ENCODE measurements around the gene LYRM2. TPM values are rescaled to one million over a fixed set of nuclear protein-coding genes. Genes with fewer than 3 reads are reported as not detected.

The LYRM2 gene
- total RNA-seq, 4 donors from 2014 or later, result 12.0 to 20.1 (median 13.6) TPM

DNA sequence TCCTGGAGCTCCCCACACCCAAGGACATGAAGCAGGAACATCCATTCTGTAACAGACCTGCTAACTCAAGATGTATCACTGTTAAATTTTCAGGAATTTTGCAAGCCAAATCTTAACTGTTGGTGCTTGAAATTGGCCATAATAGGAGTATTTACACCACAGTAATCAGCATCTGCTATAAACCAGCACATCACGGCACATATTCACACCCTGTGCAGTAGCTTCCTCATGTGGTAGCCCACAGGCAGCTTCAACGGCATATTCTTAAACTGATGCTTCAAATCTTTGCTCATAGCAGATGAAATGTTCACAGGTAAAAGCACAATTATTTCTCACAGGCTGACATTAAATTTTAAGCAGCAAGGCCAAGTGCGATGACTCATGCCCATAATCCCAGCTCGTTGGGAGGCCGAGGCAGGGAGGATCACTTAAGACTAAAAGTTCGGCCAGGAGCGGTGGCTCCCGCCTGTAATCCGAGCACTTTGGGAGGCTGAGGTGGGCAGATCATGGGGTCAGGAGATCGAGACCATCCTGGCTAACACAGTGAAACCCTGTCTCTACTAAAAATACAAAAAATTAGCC is 43.5 kb upstream of the LYRM2 start:
- H3K27ac ChIP-seq, result no peak overlapping the region
- H3K36me3 ChIP-seq, result peaks cover 4 to 98% (median 7%) of the 10 kb centered on the region in 3 donors
- DNase-seq (ENCODE audit: low spot score in 2 of 2), result no peak
- H3K27me3 ChIP-seq, result no peaks in the 10 kb centered on the region
- H3K4me1 ChIP-seq, result no peaks in the 10 kb centered on the region
- TF ChIP-seq, protein P1, sequence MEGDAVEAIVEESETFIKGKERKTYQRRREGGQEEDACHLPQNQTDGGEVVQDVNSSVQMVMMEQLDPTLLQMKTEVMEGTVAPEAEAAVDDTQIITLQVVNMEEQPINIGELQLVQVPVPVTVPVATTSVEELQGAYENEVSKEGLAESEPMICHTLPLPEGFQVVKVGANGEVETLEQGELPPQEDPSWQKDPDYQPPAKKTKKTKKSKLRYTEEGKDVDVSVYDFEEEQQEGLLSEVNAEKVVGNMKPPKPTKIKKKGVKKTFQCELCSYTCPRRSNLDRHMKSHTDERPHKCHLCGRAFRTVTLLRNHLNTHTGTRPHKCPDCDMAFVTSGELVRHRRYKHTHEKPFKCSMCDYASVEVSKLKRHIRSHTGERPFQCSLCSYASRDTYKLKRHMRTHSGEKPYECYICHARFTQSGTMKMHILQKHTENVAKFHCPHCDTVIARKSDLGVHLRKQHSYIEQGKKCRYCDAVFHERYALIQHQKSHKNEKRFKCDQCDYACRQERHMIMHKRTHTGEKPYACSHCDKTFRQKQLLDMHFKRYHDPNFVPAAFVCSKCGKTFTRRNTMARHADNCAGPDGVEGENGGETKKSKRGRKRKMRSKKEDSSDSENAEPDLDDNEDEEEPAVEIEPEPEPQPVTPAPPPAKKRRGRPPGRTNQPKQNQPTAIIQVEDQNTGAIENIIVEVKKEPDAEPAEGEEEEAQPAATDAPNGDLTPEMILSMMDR (IDR thresholded peaks at IDR 0.05), result no peak
- TF ChIP-seq EP300 (IDR thresholded peaks at IDR 0.05) (no peak), POLR2A (IDR thresholded peaks at IDR 0.05) (no peak)
- H3K4me3 ChIP-seq, result no peak overlapping the region
- H3K9me3 ChIP-seq, result no peaks in the 10 kb centered on the region
- 88 to 96% methylated on average over 10 of the region's 10 CpGs for WGBS, 2 donors

DNA sequence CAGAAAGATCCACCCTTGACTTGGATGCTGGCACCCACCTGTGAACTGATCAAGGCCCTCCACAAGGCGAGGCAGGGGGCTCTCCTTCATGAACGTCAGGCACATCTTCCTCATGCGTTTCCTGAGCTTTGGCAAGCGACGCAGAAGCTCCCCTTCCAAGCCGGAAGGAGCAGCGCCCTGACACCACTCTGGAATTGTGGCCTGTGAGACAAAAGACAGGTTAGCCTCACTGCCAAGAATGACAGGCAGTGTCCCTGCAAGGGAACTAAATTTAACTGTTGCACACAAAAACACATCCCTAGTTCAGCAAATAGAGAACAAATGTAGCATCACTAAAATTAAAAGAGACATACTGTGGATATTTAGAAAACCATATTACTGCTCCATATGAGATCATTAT is 42.0 kb upstream of the LYRM2 start:
- no peak for TF ChIP-seq POLR2A (IDR thresholded peaks at IDR 0.05)
- TF ChIP-seq, protein P1 (IDR thresholded peaks at IDR 0.05), result no peak
- no peak for TF ChIP-seq EP300 (IDR thresholded peaks at IDR 0.05)
- peaks cover 7 to 98% (median 14%) of the 10 kb centered on the region in 3 donors for H3K36me3 ChIP-seq
- 84 to 89% methylated on average over 7 of the region's 7 CpGs for WGBS, 2 donors
- no peak overlapping the region for H3K27ac ChIP-seq
- H3K27me3 ChIP-seq, result no peaks in the 10 kb centered on the region
- no peaks in the 10 kb centered on the region for H3K4me1 ChIP-seq
- no peak overlapping the region for H3K4me3 ChIP-seq
- H3K9me3 ChIP-seq, result no peaks in the 10 kb centered on the region
- DNase-seq (ENCODE audit: low spot score in 2 of 2), result no peak

DNA sequence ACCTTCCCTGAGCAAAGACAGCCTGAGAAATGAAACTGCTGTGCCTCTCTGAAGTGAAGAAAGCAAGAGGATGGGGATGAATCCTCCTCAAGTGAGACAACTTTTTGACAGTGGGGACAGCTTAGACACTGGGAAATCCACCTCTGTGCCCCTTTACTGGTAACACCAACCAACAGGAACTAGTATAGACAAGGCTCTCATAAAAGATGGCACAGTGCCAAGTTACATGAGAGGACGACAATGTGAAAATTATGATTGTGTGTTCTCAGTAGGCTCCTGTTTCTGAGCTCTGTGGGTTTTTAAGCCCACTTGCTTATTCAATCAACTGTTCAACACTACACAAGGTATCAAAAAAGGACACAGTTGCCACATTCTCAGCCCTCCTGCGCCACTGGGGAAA is 41.6 kb upstream of the LYRM2 start:
- DNase-seq (ENCODE audit: low spot score in 2 of 2), result no peak
- Histone ChIP-seq H3K9me3 (no peaks in the 10 kb centered on the region), H3K4me3 (no peak overlapping the region), H3K27me3 (no peaks in the 10 kb centered on the region), H3K27ac (no peak overlapping the region), H3K36me3 (peaks cover 7 to 98% (median 18%) of the 10 kb centered on the region in 3 donors), H3K4me1 (no peaks in the 10 kb centered on the region)
- TF ChIP-seq, protein P1 (IDR thresholded peaks at IDR 0.05), result no peak
- TF ChIP-seq POLR2A (IDR thresholded peaks at IDR 0.05) (no peak), EP300 (IDR thresholded peaks at IDR 0.05) (no peak)
- 74 to 82% methylated on average over 2 of the region's 2 CpGs for WGBS, 2 donors

DNA sequence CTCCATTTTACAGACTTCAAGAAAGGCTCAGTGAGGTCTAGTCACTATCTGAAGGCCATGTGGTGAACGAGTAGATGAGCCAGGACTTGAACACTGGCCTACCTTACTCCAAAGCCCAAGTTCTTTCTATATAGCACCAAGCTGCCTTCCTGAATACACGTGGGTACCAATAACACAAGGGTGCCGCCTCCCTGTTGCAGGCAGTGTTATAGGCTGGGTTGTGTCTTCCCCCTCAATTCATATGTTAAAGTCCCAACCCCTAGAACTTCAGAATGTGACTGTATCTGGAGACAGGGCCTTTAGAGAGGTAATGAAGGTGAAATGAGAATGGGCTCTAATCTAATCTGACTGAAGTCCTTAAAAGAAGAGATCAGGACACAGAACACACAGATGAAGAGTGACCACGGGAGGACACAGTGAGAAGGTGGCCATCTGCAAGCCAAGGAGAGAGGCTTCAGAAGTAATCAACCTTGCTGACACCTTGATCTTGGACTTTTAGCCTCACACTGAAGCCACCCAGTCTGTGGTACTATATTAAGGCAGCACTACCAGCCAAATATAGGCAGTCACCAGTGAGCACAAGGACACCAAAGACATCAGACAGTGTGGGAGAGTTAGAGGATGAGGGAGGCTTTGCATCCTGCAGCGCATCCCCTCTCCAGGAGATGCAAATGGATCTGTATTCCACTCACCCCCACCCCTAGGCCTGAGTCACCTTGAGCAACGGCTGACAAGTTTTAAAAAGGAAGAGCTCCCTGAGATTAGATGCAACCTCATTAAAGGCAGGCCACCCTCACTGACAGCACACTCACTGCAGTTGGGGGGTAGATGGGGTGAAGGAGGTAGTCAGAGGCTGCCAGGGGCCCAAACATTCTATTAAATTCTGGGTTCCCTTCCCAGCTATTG is 40.9 kb upstream of the LYRM2 start:
- no peaks in the 10 kb centered on the region for H3K4me1 ChIP-seq
- H3K36me3 ChIP-seq, result peaks cover 7 to 98% (median 20%) of the 10 kb centered on the region in 3 donors
- no peaks in the 10 kb centered on the region for H3K9me3 ChIP-seq
- DNase-seq (ENCODE audit: low spot score in 2 of 2), result no peak
- no peak overlapping the region for H3K27ac ChIP-seq
- H3K4me3 ChIP-seq, result no peak overlapping the region
- H3K27me3 ChIP-seq, result no peaks in the 10 kb centered on the region
- TF ChIP-seq POLR2A (IDR thresholded peaks at IDR 0.05) (no peak), EP300 (IDR thresholded peaks at IDR 0.05) (no peak)
- TF ChIP-seq, protein P1 (IDR thresholded peaks at IDR 0.05), result no peak
- 80 to 82% methylated on average over 6 of the region's 6 CpGs for WGBS, 2 donors

DNA sequence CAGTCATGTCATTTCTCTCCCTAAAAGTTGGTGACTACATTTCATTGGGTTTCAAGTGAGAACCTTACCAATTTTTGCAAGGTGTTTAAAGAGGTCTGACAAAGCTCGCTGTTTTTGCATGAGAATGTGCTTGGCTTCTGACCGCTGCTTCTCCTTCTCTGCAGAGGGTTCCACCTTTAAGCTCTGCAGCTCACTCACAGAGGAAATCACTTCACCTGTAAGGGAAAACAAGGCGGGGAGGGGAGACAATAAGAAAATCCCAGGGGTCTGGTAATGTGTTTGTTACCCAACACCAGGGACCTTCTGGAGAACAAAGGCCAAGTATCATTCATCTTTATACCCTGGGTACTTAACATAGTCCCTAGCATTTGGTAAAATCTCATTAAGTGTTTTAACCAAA is 40.0 kb upstream of the LYRM2 start:
- TF ChIP-seq, protein P1 (IDR thresholded peaks at IDR 0.05), result no peak
- TF ChIP-seq POLR2A (IDR thresholded peaks at IDR 0.05) (no peak), EP300 (IDR thresholded peaks at IDR 0.05) (no peak)
- Histone ChIP-seq H3K27me3 (no peaks in the 10 kb centered on the region), H3K27ac (no peak overlapping the region), H3K9me3 (no peaks in the 10 kb centered on the region), H3K4me3 (no peak overlapping the region), H3K4me1 (no peaks in the 10 kb centered on the region), H3K36me3 (peaks cover 7 to 98% (median 26%) of the 10 kb centered on the region in 3 donors)
- no peak for DNase-seq (ENCODE audit: low spot score in 2 of 2)
- WGBS, 2 donors, result 93 to 97% methylated on average over 3 of the region's 3 CpGs

Data from tibial nerve (tissue), 4 donors.